GM20000 (cell line): ENCODE results near the gene POLL.
"Not testable (repeated sequence)": the region's sequence is repeated elsewhere in the genome, so short reads cannot be mapped to it uniquely, and the experiment has no call there.

Experiments
- DNase-seq: peaks from one replicate; pipeline ENCODE4 v3.0.0; 2012; ENCODE audit warnings: low spot score
- CTCF ChIP-seq: IDR thresholded peaks from 2 replicates; pipeline ENCODE4 v1.5.1; 2012; ENCODE audit warnings: mild to moderate bottlenecking, control low read depth; ENCODE audit errors: extremely low read depth, missing control alignments

The POLL gene

DNA sequence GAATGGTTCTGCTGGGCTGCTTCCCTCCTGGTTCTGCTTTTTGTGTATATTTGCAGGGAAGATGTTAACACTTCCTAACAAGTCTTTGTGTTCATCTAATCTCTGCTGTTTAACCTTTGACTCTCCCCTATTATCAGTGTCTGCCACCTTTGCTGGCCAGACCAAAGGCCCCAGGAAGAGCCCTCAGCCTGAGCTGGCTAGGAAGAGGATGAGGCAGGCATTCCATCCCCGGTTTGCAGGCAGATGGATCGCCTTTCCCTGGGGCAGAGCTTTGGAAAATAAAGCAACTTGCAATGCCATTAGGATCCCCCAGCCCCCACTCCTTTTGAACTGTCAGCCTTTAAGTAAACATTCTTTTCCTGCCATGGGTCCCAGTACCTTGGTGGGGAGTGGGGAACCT is 19.1 kb upstream of the POLL start:
- no peak for TF ChIP-seq CTCF
- no peak for DNase-seq

DNA sequence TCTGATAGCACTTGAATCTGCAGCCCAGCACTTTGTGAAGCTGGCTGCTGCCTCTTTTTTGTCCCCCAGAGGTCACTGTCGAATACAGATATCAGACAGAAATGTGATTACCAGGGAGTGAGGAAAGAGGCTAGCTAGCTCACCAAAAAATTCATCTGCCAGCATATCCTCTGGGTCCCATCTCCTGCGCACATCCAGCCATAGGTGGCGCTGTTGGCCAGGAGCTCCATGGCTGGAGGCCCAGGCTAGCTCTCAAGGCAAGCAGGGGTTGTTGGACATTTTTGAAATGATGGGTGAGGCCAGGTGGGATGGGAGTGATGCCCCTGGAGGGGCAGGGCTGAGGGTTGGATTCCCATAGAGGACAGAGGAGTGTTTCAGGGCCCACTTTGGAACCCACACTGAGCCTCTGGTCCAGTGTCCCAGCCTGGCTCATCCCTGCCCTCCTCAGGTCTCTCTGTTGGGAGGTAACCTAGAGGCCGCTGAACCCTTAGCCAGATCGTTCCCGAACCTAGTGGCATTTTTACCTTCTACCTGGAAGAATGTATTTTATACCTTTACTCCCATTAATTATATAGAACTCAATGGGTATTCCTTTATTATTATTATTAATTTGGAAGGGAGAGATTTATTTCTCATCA is 14.8 kb upstream of the POLL start:
- peak; percentile 83 for DNase-seq
- peak; percentile 94 for TF ChIP-seq CTCF

GRCh38 chr10:101601541-101601940 is 13.5 kb upstream of the POLL start:
- TF ChIP-seq CTCF: no peak
- no peak for DNase-seq

DNA sequence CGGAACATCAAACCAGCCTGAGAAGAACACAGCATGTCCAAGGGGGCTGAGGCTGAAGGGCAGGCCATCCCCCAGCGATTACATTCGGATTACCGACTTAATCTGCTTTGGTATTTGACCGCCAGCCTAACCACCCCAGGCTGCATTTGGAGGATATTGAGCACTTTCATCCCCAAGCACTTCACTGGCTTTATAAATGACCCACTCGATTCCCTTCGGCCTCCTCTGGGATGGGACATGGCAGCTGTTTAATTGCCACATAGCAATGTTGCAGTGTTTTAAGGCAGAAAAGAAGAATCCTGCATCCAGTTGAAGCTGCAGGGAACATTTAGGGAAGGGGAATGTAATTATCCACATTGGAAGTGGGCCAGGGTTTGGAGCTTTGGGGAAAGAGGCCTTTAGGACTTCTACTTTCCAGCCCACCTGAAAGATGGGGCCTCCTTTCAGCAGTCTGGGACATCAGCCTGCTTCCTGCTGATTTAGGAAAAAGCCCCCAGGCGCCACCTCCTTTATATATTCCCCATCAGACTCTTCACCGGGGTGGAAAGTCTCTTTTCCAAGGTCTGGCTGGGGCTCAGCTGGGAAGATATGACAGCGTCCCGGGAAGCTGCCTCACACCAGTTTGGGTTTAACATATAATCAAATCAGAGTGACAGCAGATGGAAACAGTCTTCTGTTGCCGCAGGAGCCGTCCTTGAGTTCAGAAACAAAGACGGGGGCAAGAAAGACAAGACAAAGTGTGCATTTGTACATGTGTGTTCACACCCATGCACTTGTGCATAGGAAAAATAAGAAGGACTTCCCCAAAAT is 9.2 kb upstream of the POLL start:
- no peak for TF ChIP-seq CTCF
- no peak for DNase-seq

- no peak for TF ChIP-seq CTCF
- DNase-seq: no peak
Observed at GRCh38 chr10:101595591-101596433, 7.8 kb upstream of the POLL start.

DNA sequence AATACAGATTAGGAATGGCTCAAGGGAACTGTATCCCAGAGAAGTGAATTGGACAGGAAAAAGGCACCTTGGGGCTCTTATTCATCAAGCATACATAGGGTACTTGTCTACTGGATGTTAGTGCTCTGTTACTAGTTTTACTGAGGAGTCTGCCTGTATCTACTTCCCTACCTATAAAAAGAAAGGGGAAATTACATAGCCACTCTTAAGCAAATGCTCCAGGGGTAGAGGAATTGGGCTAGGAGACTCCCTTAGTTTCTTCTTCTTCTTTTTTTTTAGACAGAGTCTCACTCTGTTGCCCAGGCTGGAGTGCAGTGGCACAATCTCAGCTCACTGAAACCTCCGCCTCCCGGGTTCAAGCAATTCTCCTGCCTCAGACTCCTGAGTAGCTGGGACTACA is 5.3 kb upstream of the POLL start:
- not testable (repeated sequence) for DNase-seq

DNA sequence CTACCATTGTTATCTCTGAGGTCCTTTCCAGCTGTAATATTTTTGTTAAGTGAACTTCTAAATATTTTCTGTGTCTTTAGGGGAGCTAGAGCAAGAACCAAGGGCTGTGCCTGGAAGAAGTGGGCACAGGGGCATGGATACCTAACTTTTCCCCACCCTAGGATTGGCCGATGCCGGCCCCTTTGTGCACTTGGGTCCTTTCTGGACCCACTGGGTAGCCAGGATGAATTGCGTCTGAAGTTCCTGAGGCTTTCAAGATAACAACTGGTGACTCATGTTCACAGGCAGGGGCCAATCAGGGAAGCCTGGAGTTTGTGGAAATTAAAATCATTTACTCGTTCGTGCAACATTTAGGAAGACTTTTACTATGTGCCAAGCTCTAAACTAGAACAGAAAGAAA is 822 bp upstream of the POLL start:
- no peak for TF ChIP-seq CTCF
- no peak for DNase-seq
